Activated T-helper 1 cell treated with anti-CD3 and anti-CD28 coated beads, Interleukin-12 subunit alpha, Interleukin-12 subunit beta, Interleukin-2, Interleukin-4 antibody, amounts not matched to agents 30 ng/mL and 10 ng/mL and 1 ng/mL, durations not matched to agents 14 hours and 24 hours and 36 hours (primary cell): Measurements from ENCODE around the gene QPRT. TPM values are rescaled to one million over a fixed set of nuclear protein-coding genes. Genes with fewer than 3 reads are reported as not detected.
"Not testable (repeated sequence)": the region's sequence is repeated elsewhere in the genome, so short reads cannot be mapped to it uniquely, and the experiment has no call there.

Experiments used
- DNase-seq: peaks from one replicate; pipeline ENCODE4 v3.0.0; 2021; ENCODE audit warnings: low spot score
- H3K27ac Mint-ChIP-seq: one replicate; pipeline ENCODE4 v1.8.0; 2021; ENCODE audit warnings: mild to moderate bottlenecking, mixed read lengths
- H3K27me3 Mint-ChIP-seq: one replicate; pipeline ENCODE4 v1.8.0; 2022; ENCODE audit warnings: mild to moderate bottlenecking, moderate library complexity, mixed read lengths; ENCODE audit not compliant: insufficient read depth
- H3K36me3 Mint-ChIP-seq: one replicate; pipeline ENCODE4 v1.8.0; 2021; ENCODE audit warnings: low read depth, mixed read lengths
- H3K4me1 Mint-ChIP-seq: one replicate; pipeline ENCODE4 v1.8.0; 2021; ENCODE audit warnings: low read depth, mixed read lengths
- H3K4me3 Mint-ChIP-seq: one replicate; pipeline ENCODE4 v1.8.0; 2021; ENCODE audit warnings: mild to moderate bottlenecking, moderate library complexity, mixed read lengths
- H3K9me3 Mint-ChIP-seq: one replicate; pipeline ENCODE4 v1.8.0; 2021; ENCODE audit warnings: mixed read lengths
- intact Hi-C: fragments of 100-400 bp; cut with micrococcal nuclease; formaldehyde crosslinking; loops from one replicate; pipeline ENCODE4 v1.15.1; 2024
- total RNA-seq: library from RNA; stranded (reverse); gene quantifications from 2 replicates; pipeline ENCODE4 v1.2.3, GENCODE V29; 2022

QPRT gene
- total RNA-seq, 1 donor from 2014 or later: 6.3 TPM

DNA sequence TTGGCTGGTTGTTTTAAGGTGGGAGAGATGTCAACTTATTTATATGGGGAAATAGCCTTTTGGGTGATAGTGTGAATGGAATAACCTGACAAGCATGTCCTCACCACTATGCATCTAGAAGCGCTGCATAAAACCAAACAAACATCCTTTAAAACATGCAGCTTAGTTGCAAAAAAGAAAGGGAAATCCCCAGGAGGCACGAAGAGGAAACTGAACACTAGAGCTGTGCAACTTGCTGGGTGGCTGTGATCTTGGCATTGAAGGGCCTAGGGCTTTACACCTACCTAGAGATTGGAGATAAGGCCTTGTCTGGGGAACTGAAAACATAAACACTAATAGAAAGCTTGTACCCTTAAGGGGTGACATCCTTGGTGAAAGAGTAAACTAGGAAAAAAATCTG, 59.5 kb downstream of the QPRT start:
- Mint-ChIP-seq H3K27ac (peak overlapping the region; percentile 62), H3K9me3 (no peaks in the 10 kb centered on the region), H3K27me3 (no peaks in the 10 kb centered on the region), H3K4me1 (peaks cover 66% of the 10 kb centered on the region), H3K4me3 (peak overlapping the region; percentile 48), H3K36me3 (peaks cover 26% of the 10 kb centered on the region)
- intact Hi-C loops: loop anchor here (1.0 to 2.0 kb wide), 3 partner anchors 8 to 52 kb away; partner anchors contain the start of gene KIF22
- peak; percentile 58 for DNase-seq

DNA sequence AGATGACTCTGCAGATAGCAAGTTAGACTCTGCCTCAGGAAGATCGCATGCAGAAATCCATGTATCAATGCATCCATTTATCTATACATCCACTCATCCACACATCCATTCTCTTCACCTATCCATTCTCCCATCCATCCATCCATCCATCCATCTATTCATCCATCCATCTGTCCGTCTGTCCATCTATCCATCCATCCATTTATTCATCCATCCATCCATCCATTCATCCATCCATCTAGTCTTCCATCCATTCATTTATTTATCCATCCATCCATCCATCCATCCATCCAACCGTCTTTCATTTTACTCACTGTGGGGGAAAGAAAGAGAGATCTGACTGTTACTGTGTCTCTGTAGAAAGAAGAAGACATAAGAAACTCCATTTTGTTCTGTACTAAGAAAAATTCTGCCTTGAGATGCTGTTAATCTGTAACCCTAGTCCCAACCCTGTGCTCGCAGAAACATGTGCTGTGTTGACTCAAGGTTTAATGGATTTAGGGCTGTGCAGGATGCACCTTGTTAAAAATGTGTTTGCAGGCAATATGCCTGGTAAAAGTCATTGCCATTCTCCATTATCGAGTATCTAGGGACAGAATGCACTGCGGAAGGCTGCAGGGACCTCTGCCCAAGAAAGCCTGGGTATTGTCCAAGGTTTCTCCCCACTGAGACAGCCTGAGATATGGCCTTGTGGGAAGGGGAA, 61.1 kb downstream of the QPRT start:
- Mint-ChIP-seq H3K36me3 (peaks cover 27% of the 10 kb centered on the region), H3K27ac (peak overlapping the region; percentile 47), H3K4me3 (peak overlapping the region; percentile 20), H3K4me1 (peaks cover 71% of the 10 kb centered on the region)
- not testable (repeated sequence) for H3K9me3 Mint-ChIP-seq, H3K27me3 Mint-ChIP-seq, DNase-seq
- intact Hi-C loops: loop anchor here (2.0 kb wide), 2 partner anchors 15 to 51 kb away; partner anchors contain the start of gene KIF22

GRCh38 chr16:29740630-29741015, 61.6 kb downstream of the QPRT start:
- H3K4me1 Mint-ChIP-seq: peaks cover 74% of the 10 kb centered on the region
- peaks cover 27% of the 10 kb centered on the region for H3K36me3 Mint-ChIP-seq
- DNase-seq, H3K4me3 Mint-ChIP-seq, H3K27ac Mint-ChIP-seq, H3K9me3 Mint-ChIP-seq, intact Hi-C loops, H3K27me3 Mint-ChIP-seq: not testable (repeated sequence)

- peaks cover 26% of the 10 kb centered on the region for H3K36me3 Mint-ChIP-seq
- intact Hi-C loops: no loop called here
- no peak for DNase-seq
- no peaks in the 10 kb centered on the region for H3K27me3 Mint-ChIP-seq
- H3K27ac Mint-ChIP-seq: peak overlapping the region; percentile 37
- peak overlapping the region; percentile 38 for H3K4me3 Mint-ChIP-seq
- H3K4me1 Mint-ChIP-seq: peaks cover 78% of the 10 kb centered on the region
- no peaks in the 10 kb centered on the region for H3K9me3 Mint-ChIP-seq
These were observed 63.8 kb downstream of the QPRT start for GRCh38 chr16:29742683-29743275.

DNA sequence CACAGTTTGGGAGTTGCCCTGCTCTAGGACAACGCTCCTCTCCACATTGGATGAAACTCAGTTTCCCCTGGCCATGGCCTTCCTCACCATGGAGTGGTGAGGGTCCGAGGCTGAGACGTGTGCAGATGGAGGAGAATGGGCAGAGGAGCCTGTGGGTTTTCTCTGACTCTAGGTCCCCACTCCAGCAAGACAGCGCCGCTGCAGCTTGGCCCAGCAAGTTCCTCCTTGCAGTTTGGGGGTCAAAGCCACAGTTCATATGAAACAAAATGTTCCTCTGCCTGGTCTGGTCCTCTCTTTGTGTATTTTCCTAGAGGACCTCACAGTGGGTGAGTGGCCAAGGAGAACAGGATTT, 64.5 kb downstream of the QPRT start:
- Mint-ChIP-seq H3K27me3 (no peaks in the 10 kb centered on the region), H3K4me1 (peaks cover 72% of the 10 kb centered on the region), H3K36me3 (peaks cover 26% of the 10 kb centered on the region), H3K4me3 (peak overlapping the region; percentile 51), H3K9me3 (no peaks in the 10 kb centered on the region), H3K27ac (peak overlapping the region; percentile 71)
- DNase-seq: no peak
- intact Hi-C loops: no loop called here

- H3K36me3 Mint-ChIP-seq: peaks cover 26% of the 10 kb centered on the region
- DNase-seq: no peak
- H3K27ac Mint-ChIP-seq: peak overlapping the region; percentile 71
- intact Hi-C loops: loop anchor here (2.0 kb wide), 1 partner anchor 41 kb away; no protein-coding TSS in a partner anchor
- H3K4me1 Mint-ChIP-seq: peaks cover 66% of the 10 kb centered on the region
- no peaks in the 10 kb centered on the region for H3K9me3 Mint-ChIP-seq
- H3K27me3 Mint-ChIP-seq: no peaks in the 10 kb centered on the region
- peak overlapping the region; percentile 51 for H3K4me3 Mint-ChIP-seq
These were observed 65.0 kb downstream of the QPRT start for GRCh38 chr16:29743827-29744531.

DNA sequence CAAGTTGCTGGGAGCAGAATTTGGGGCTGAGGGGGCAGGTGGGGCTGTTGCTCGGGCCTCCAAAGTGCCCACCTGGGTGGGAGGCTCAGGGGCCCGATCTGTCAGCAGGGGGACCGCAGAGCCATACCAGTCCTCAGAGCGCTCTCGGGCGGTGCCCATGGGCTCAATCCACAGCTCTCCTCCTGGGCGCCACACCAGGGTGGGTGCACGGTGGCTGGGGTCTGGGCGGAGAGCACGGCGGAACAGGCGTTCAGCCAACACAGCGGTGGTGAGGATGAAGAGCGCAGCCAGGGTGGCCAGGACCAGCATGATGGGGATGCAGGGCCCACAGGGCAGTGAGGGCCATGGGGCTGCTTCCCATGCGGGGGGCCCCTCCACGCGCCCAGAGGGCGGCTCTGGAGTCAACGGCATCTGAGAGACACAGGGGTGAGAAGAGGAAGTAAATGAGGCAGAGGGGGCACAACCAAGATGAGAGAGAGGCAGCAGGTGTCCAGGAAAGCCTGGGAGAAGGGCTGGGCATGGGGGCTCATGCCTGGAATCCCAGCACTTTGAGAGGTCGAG, 65.6 kb downstream of the QPRT start:
- H3K27ac Mint-ChIP-seq: peak overlapping the region; percentile 97
- no peak for DNase-seq
- intact Hi-C loops: loop anchor here (2.0 to 5.0 kb wide), 3 partner anchors 40 to 83 kb away; partner anchors contain the start of gene MAZ
- peak overlapping the region; percentile 97 for H3K4me3 Mint-ChIP-seq
- no peaks in the 10 kb centered on the region for H3K27me3 Mint-ChIP-seq
- peaks cover 61% of the 10 kb centered on the region for H3K4me1 Mint-ChIP-seq
- H3K9me3 Mint-ChIP-seq: no peaks in the 10 kb centered on the region
- peaks cover 25% of the 10 kb centered on the region for H3K36me3 Mint-ChIP-seq

GRCh38 chr16:29745121-29745852, 66.3 kb downstream of the QPRT start:
- H3K27ac Mint-ChIP-seq: peak overlapping the region; percentile 97
- H3K4me3 Mint-ChIP-seq: peak overlapping the region; percentile 97
- intact Hi-C loops: loop anchor here (2.0 to 5.0 kb wide), 3 partner anchors 40 to 82 kb away; partner anchors contain the start of gene MAZ
- H3K9me3 Mint-ChIP-seq: no peaks in the 10 kb centered on the region
- H3K36me3 Mint-ChIP-seq: peaks cover 21% of the 10 kb centered on the region
- H3K4me1 Mint-ChIP-seq: peaks cover 55% of the 10 kb centered on the region
- H3K27me3 Mint-ChIP-seq: no peaks in the 10 kb centered on the region
- no peak for DNase-seq

DNA sequence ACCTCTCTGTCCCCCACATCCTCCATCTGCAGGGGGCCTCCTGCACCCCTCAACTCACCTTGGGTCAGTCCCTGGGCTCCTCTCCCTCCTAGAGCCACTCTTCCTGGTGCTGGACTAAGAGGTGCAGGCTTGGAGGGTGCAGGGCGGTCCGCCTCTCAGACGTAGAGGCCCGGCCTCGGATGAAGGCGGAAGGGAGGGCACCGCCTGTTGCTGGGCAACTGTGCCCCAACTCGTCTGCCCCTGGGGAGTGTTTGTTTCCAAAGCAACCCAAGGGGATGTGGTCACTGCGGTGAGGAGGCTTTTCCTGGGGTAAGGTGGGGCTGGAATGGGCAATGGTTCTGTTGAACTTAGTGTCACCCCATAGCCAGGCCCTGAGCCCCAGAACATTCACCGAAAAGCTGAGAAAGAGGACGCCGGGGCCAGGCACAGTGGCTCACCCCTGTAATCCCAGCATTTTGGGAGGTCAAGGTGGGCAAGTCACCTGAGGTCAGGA, 66.9 kb downstream of the QPRT start, which contains the start of gene C16orf54:
C16orf54 (minus strand) TSS at position 138 of the 493 bp plus-strand sequence. CDS start 1,039 bp downstream, outside the sequence.
- Mint-ChIP-seq H3K9me3 (no peaks in the 10 kb centered on the region), H3K27ac (peak within 1 kb of the TSS; percentile 97), H3K36me3 (peaks cover 19% of the 10 kb centered on the region), H3K4me1 (peaks cover 49% of the 10 kb centered on the region), H3K27me3 (no peaks in the 10 kb centered on the region), H3K4me3 (peak within 1 kb of the TSS; percentile 97)
- intact Hi-C loops: loop anchor here (1.0 to 5.0 kb wide), 6 partner anchors 8 to 81 kb away; partner anchors contain the start of genes KIF22 and MAZ
- DNase-seq: peak; percentile 89

GRCh38 chr16:29746518-29746917, 67.5 kb downstream of the QPRT start:
- H3K27me3 Mint-ChIP-seq, DNase-seq, H3K9me3 Mint-ChIP-seq: not testable (repeated sequence)
- intact Hi-C loops: loop anchor here (1.0 to 5.0 kb wide), 5 partner anchors 8 to 81 kb away; partner anchors contain the start of genes KIF22 and MAZ
- Mint-ChIP-seq H3K27ac (peak overlapping the region; percentile 97), H3K4me1 (peaks cover 42% of the 10 kb centered on the region), H3K36me3 (peaks cover 16% of the 10 kb centered on the region), H3K4me3 (peak overlapping the region; percentile 97)
